Tibial nerve (tissue), 4 donors: ENCODE measurements around the gene RNF14. TPM values are rescaled to one million over a fixed set of nuclear protein-coding genes. Genes with fewer than 3 reads are reported as not detected.
A peak's percentile ranks its signal among the peaks of the same experiment; 100 is the strongest.

Experiments
- DNase-seq, 2 donors: peaks; one replicate each; pipeline ENCODE4 v3.0.0-alpha.2; 2019; ENCODE audit warnings: low spot score in 2 of 2
- H3K27ac ChIP-seq, 4 donors: fragments of 200-600 bp; sonication (generic) in 3 of 4; one replicate each; pipeline ENCODE4 v1.5.1; 2017 to 2019; ENCODE audit warnings: mild to moderate bottlenecking in 1 of 4
- H3K27me3 ChIP-seq, 2 donors: fragments of 200-600 bp; sonication (generic) in 1 of 2; one replicate each; pipeline versions ENCODE4 v1.5.1 to v1.6.0; 2017 to 2019
- H3K36me3 ChIP-seq, 3 donors: fragments of 200-600 bp; sonication (generic); one replicate each; pipeline ENCODE4 v1.5.1; 2018 to 2019
- H3K4me1 ChIP-seq, 4 donors: fragments of 200-600 bp; sonication (generic) in 3 of 4; one replicate each; pipeline ENCODE4 v1.5.1; 2017 to 2019
- H3K4me3 ChIP-seq, 4 donors: fragments of 200-600 bp; sonication (generic) in 3 of 4; one replicate each; pipeline ENCODE4 v1.5.1; 2017 to 2019; ENCODE audit warnings: mild to moderate bottlenecking in 1 of 4, moderate library complexity in 1 of 4
- H3K9me3 ChIP-seq, 4 donors: fragments of 200-600 bp; sonication (generic) in 3 of 4; one replicate each; pipeline ENCODE4 v1.5.1; 2017 to 2019
- EP300 ChIP-seq, 2 donors: sonication (generic); formaldehyde crosslinking; IDR thresholded peaks; one replicate each; pipeline ENCODE4 v1.6.1; 2017; ENCODE audit warnings: antibody characterized with exemption in 2 of 2, mild to moderate bottlenecking in 1 of 2
- POLR2A ChIP-seq, 2 donors: fragments of 450-650 bp; IDR thresholded peaks; one replicate each; pipeline ENCODE4 v1.6.1; 2017; ENCODE audit warnings: antibody characterized with exemption in 2 of 2, mild to moderate bottlenecking in 2 of 2, moderate library complexity in 2 of 2
- WGBS, 2 donors: methylation state at CpG; one replicate each; pipeline ENCODE4 v1.1.5; 2018; 5-methylcytosine and 5-hydroxymethylcytosine counted together
- total RNA-seq, 4 donors: library from RNA; depleted of rRNA; stranded (reverse); fragments of >200 nt; gene quantifications; one replicate each; pipeline ENCODE4 v1.1.0, GENCODE V29; 2016
- TF ChIP-seq, protein P1 (sequence below), 5 experiments: fragments of 200-600 bp in 3 of 5; fragments of 450-650 bp in 2 of 5; sonication (generic) in 3 of 5; IDR thresholded peaks; one replicate each; pipeline ENCODE4 v1.5.1; 2016 to 2019; ENCODE audit warnings: antibody characterized with exemption in 5 of 5, mild to moderate bottlenecking in 3 of 5, moderate library complexity in 2 of 5

RNF14 gene
- total RNA-seq, 4 donors from 2014 or later, result 48.0 to 70.5 (median 57.8) TPM

DNA sequence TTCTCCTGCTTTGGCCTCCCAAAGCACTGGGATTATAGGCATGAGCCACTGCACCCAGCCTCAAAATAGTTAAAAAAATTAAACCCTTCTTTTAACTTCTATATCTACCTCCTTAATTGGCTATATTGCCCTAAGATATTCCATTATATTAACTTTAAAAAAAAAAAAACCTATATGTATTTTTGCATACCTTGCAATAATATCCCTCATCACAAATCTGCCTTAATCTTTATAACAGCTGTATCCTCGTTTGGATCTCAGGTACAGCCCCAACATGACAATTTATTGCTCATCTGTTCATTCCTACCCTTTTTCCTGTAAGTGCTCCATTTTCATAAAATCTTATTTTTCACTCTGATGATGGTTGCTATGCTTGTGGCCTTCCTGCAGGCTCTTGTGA lies 31.3 kb downstream of the RNF14 start:
- DNase-seq, result no peak
- TF ChIP-seq POLR2A (IDR thresholded peaks at IDR 0.05) (no peak), EP300 (IDR thresholded peaks at IDR 0.05) (no peak)
- TF ChIP-seq, protein P1, sequence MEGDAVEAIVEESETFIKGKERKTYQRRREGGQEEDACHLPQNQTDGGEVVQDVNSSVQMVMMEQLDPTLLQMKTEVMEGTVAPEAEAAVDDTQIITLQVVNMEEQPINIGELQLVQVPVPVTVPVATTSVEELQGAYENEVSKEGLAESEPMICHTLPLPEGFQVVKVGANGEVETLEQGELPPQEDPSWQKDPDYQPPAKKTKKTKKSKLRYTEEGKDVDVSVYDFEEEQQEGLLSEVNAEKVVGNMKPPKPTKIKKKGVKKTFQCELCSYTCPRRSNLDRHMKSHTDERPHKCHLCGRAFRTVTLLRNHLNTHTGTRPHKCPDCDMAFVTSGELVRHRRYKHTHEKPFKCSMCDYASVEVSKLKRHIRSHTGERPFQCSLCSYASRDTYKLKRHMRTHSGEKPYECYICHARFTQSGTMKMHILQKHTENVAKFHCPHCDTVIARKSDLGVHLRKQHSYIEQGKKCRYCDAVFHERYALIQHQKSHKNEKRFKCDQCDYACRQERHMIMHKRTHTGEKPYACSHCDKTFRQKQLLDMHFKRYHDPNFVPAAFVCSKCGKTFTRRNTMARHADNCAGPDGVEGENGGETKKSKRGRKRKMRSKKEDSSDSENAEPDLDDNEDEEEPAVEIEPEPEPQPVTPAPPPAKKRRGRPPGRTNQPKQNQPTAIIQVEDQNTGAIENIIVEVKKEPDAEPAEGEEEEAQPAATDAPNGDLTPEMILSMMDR (IDR thresholded peaks at IDR 0.05), result no peak
- 56 to 58% methylated on average over 1 of the region's 1 CpG for WGBS, 2 donors
- Histone ChIP-seq H3K4me1 (peaks cover 0 to 7% (median under 1%) of the 10 kb centered on the region in 4 donors), H3K9me3 (no peaks in the 10 kb centered on the region), H3K27ac (no peak overlapping the region), H3K4me3 (no peak overlapping the region), H3K27me3 (no peaks in the 10 kb centered on the region), H3K36me3 (peaks cover 0 to 67% (median 4%) of the 10 kb centered on the region in 3 donors)

DNA sequence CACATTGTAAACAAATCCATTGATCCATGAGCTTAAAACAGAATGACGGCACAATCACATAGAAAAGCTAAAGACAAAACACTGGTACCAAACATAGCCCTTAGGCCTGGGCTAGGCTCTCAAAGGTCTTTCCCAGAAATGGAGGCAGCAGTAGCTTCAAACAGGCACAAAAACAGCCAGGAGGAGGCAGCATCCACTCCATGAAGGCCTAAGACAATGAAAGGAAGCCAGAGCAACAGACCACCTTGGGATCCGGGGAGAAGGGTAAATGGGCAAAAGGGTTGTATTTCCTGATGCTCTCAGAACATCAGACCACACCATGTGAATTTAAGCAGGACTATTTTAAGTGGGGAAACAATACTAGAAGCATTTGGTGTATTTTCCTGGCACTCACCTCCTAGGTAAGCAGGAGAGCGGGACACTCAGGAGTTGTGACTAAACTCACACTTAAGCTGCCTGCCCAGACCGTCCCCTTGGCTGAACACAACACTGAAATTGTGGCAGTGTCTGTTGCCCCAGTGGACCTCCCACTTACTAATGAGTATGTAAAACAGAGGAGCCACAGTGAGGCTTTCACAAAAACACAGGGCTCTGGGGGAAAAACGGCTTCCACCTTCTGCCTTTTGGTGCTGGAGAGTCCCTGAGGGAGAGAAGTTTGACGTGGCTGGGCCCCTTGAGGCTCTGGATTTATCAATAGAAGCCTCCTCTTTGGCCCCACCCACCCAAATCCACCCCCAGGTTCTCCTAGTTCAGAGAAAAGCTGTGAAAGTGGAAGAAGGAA lies 32.0 kb downstream of the RNF14 start:
- peaks cover 0 to 74% (median 4%) of the 10 kb centered on the region in 3 donors for H3K36me3 ChIP-seq
- H3K4me3 ChIP-seq, result no peak overlapping the region
- DNase-seq, result no peak
- peak overlapping the region in 2 of 4 donors; percentile 4 to 52 for H3K27ac ChIP-seq
- H3K9me3 ChIP-seq, result no peaks in the 10 kb centered on the region
- 55 to 60% methylated on average over 6 of the region's 6 CpGs for WGBS, 2 donors
- H3K27me3 ChIP-seq, result no peaks in the 10 kb centered on the region
- TF ChIP-seq, protein P1 (IDR thresholded peaks at IDR 0.05), result no peak
- no peak for TF ChIP-seq EP300 (IDR thresholded peaks at IDR 0.05)
- no peak for TF ChIP-seq POLR2A (IDR thresholded peaks at IDR 0.05)
- peaks cover 0 to 7% (median 0%) of the 10 kb centered on the region in 4 donors for H3K4me1 ChIP-seq

DNA sequence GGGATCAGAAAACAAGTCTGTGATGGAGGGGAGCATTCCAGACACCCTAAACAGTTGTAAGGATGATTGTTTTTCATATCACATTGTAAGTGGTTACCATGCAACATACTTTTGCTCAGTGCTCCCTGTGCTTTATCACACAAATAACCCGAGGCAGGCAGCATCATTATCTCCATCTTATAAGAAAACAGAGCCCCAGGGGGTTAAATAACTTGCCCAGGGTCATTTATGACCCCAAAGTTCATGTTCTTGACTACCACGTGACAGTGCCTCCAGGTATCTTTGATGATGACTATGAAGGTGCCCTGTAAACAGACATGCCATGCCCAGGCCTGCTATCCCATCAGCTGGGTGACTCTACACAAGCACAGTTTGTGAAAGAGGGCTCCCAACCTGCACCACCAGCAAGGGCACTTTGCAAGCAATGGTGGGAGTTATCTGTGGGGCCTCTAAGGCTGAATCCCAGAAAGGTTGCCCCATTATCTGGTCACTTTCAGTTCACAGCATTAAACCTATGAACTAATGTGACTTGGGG lies 34.4 kb downstream of the RNF14 start:
- Histone ChIP-seq H3K4me3 (no peak overlapping the region), H3K27me3 (no peaks in the 10 kb centered on the region), H3K4me1 (peaks cover 0 to 7% (median 0%) of the 10 kb centered on the region in 4 donors), H3K36me3 (peaks cover 2 to 94% (median 4%) of the 10 kb centered on the region in 3 donors), H3K27ac (no peak overlapping the region), H3K9me3 (no peaks in the 10 kb centered on the region)
- TF ChIP-seq POLR2A (IDR thresholded peaks at IDR 0.05), result no peak
- TF ChIP-seq EP300 (IDR thresholded peaks at IDR 0.05), result no peak
- TF ChIP-seq, protein P1 (IDR thresholded peaks at IDR 0.05), result no peak
- no peak for DNase-seq
- 56 to 65% methylated on average over 2 of the region's 2 CpGs for WGBS, 2 donors

DNA sequence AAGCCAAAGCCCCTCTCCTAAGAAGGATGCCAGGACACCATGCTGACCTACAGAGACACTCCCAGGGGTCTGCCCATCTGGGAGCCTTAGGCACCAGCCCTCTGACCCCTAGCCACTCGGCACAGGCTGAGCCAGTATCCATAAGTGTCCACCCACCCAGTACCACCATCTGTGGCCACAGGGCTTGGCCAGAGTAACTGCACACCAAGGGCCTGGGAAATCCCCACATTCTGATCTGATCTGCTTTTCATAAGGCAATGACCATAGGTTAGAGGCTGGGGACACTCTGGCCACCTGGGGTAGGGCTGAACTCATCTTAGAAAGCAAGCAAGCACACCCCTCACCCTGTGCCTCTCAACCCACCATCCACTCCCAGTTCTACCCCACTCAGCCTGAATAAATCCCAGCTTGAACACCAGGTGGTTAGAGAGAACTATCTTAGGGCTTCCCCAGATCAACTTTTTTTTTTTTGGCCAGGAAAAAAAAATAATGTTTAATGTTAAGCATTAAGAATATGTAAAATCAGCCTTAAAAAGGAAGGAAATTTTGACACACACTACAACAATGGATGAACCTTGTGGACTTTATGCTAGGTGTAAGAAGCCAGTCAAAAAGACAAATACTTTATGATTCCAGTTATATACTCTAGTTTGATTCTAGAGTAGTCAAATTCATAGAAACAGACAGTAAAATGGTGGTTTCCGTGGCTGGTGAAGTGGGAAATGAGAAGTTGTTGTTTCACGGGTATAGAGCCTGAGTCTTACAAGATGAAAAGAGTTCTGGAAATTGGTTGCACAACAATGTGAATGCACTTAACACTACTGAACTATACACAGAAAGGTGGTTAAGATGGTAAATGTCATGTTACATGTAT lies 37.7 kb downstream of the RNF14 start:
- DNase-seq, result no peak
- peaks cover 0 to 95% (median 2%) of the 10 kb centered on the region in 3 donors for H3K36me3 ChIP-seq
- H3K27me3 ChIP-seq, result no peaks in the 10 kb centered on the region
- peaks cover 0 to 12% (median 0%) of the 10 kb centered on the region in 4 donors for H3K4me1 ChIP-seq
- H3K4me3 ChIP-seq, result no peak overlapping the region
- H3K27ac ChIP-seq, result no peak overlapping the region
- WGBS, 2 donors, result 58 to 69% methylated on average over 3 of the region's 3 CpGs
- TF ChIP-seq EP300 (IDR thresholded peaks at IDR 0.05) (no peak), POLR2A (IDR thresholded peaks at IDR 0.05) (no peak)
- TF ChIP-seq, protein P1 (IDR thresholded peaks at IDR 0.05), result no peak
- no peaks in the 10 kb centered on the region for H3K9me3 ChIP-seq
